ENCODE measurements around the gene POLR2E. TPM values are rescaled to one million over a fixed set of nuclear protein-coding genes. Genes with fewer than 3 reads are reported as not detected.

Gene POLR2E
- total RNA-seq, 1 donor from 2014 or later = 143 TPM

DNA sequence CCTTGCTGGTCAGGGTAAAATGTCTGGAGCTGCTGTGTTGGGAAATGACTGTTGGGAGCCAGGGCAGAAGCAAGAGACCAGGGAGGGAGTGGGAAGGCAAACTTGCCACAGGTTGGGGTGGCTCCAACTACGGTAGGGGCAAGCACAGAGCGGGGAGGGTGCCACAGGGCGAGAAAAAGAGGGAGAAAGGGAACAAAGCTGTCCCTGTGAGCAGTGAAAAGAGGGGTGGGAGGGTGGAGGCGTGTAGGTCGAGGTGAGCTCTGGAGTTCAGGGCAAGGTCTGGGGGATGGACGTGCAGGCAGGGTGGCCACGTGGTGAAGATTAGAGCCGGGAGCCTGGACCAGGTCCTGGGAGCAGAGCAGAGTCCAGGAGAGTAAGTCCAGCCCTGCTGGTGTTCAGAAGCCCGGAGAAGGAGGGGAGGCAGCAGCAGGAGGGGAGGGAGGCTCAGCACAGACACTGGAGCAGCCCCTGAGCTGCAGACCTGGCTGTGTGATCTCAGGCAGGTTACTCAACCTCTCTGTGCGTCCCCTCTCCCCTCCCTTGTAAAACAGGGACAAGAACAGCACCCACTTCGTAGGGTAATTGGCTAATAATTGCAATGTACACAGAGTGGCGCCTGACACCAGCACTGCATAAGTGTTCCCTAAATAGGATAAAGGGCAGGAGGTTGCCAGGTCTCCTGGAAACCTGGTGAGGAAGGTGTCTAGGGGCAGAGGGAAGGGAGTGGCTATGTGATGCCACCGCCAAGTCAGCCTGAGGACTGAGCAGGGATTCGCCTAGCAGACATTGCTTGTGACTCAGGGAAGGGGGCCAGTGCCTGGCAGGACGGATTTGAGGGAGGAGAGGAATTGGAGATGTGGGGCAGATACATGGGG is 3.2 kb upstream of the POLR2E start:
- DNase-seq (ENCODE audit: low spot score) (peak; percentile 95), ATAC-seq (peak; percentile 62)

DNA sequence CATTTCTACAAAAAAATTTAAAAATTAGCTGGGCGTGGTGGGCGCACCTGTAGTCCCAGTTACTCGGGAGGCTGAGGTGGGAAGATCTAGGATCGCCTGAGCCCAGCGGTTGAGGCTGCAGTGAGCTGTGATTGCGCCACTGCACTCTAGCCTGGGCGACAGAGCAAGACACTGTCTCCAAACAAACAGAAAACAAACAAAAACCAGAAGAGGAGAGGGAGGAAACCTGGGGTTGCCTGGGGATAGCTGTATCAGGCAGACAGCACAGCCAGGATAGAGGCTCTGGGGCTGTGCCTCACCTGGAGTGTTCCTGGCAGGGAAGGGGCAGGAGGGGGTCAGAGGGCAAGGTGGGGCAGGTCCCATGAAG is 2.6 kb upstream of the POLR2E start:
- ATAC-seq (peak; percentile 59), DNase-seq (ENCODE audit: low spot score) (peak; percentile 86)

- DNase-seq (ENCODE audit: low spot score) = no peak
Observed at GRCh38 chr19:1094655-1094977, 559 bp downstream of the POLR2E start.

DNA sequence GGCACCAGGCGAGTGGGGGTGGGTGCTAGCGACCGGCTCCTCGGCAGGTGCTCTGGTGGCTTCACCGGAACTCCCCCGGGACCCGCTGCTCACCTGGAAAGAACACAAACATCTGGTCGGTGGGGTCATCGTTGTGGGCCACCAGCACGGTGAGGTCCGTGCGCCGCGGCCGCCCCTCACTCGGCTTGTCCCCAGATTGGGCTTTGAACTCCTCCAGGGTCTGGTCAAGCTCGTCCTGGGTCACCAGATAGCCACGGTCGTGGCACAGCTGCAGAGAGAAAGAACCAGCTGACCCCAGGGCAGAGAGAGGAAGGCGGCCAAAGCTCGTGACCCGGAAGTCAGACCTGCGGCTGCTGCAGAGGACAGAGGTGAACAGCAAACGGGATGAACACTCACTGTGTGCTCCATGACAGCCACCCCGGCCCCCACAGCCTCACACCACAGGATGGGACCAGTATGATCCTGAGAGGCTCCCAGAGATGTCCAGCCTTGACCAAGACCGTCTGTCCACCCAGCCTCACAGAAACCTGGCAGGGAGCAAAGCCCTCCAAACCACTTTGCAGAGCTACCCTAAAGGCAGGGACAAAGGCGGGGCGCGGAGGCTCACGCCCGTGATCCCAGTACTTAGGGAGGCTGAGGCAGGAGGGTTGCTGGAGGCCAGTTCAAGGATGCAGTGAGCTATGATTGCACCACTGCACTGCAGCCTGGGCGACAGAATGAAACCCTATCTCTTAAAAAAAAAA is 1.2 kb downstream of the POLR2E start:
- DNase-seq (ENCODE audit: low spot score) = peak; percentile 87

More at GRCh38 chr19:1094655-1094977, 559 bp downstream of the POLR2E start:
- ATAC-seq = no peak

DNA sequence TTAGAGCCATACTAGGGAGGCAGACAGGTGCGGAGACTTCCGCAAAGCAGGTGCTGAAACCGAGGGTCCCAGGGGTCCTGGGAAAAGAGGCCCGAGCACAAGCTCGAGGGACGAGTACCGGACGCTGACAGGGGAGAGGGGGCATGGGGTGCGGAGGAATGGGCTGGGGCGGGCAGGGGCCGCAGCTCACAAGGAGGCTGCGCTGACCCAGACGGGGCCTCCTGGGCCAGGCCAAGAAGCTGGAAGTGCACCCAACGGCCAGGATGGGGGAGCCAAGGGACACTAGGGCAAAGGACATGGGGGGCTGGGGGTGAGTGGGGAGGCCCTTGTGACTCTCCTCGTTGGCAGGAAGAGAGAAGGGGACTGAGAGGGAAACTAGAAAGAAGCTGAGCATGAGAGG is 1.8 kb downstream of the POLR2E start:
- DNase-seq (ENCODE audit: low spot score) = no peak

More for the DNA sequence above, 1.2 kb downstream of the POLR2E start:
- ATAC-seq = peak; percentile 49

DNA sequence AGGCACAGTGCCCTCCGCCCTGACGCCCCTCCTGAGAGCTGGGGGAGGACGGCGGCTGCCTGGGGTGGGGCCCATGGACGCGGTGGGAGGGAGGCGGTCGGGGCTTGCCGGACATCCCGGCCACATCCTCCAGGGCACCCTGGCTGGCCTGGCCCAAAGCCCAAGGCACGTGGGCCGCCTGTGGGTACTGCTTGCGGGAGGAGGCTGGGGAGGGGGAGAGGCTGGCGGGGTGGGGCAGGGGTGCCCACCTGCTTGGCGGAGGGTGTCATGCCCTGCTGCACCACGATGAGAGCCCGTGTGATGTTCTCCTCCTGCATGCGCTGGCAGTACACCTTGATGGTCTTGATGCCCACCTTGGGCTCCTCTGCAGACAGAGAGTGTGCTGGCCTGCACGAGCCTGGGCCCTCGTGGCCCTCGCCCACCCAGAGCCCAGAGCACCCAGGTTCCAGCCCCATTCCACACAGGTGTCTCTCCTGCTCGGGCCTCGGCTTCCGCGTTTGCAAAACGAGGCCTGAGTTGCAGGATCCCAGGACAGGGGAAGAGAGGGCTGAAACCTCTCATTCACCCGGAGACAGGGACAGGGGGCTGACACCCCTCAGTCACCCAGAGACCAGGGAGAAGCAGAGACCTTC is 3.5 kb downstream of the POLR2E start:
- DNase-seq (ENCODE audit: low spot score) = no peak
- no peak for ATAC-seq

More for the DNA sequence above, 1.8 kb downstream of the POLR2E start:
- ATAC-seq = no peak

- DNase-seq (ENCODE audit: low spot score) = no peak
Observed at GRCh38 chr19:1090731-1091543, 4.2 kb downstream of the POLR2E start.

DNA sequence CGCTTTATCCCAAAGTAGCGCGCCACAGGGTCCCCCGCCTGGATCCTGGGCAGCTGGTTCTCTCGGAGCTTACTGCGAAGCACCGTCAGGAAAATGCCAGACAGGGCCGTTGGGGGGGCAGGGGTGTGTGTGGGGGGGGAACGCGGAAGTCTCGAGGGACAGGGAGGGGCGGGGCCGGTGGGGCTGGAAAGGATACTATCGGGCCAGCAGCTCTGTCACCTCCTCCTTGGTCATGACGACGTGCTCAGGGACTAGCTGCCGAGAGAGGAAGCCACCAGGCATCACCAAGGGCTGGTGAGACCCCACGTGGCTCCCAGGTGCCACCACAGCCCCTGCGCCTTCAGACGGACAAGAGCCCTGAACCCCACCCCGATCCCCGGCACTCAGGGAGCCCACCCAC is 5.3 kb downstream of the POLR2E start:
- no peak for ATAC-seq
- no peak for DNase-seq (ENCODE audit: low spot score)

More at GRCh38 chr19:1090731-1091543, 4.2 kb downstream of the POLR2E start:
- no peak for ATAC-seq

DNA sequence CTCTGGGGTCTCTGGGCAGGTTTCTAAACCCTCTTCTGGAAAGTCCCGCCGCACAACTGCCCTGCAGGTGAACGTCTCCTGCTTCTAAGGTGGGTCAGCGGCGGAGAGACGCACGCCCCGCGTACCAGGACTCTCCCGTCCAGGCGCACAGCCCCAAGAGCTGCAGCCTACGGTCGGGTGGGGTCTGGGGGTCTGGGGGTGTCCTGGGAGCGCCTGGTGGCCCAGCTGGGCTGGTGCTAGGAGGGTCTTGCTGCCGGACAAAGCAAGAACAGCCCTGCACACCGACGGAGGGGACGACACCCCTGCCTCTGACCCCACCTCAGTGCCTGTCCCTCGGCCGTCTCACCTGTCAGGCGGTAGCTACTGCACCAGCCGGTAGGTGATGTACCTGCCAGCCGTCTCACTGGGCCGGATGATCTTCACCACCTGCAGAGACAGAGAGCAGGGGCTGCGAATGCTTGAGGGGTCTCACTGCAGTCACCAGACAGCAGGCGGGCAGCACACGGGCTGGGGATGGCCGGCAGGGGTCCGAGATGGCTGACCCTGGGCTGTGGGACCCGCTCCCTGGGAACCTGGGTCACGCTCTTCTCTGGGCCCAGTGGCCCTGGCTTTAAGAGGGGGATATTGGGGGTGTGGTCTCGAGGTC is 5.9 kb downstream of the POLR2E start:
- ATAC-seq (no peak), DNase-seq (ENCODE audit: low spot score) (no peak)

DNA sequence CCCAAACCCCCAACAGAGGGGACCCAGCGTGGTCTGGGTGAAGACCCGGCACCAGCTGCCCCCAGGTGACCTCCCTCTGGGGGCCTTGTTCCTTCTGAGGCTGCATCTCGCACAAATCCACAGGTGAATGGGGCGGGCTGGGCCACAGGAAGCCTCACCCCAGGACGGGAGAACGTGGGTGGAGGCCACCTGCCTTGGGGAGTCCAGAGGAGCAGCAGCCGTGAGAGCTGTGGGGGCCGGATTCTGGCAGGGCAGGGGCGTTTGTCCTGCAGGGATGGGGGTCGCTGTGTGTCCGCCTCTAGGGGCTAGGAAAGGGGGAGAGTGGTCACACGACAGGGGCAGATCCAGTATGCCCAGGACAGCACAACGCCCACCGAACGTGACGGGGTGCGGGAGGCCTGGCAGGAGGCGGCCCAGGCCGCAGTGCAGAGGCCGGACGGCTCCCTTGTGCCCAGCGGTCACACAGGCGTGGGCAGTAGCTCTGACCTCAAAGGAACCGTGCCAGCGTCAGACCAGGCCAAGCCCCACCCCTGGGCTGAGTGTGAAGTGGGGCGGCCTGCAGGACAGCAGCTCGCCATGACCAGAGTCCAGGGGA is 6.7 kb downstream of the POLR2E start:
- DNase-seq (ENCODE audit: low spot score) = no peak
- ATAC-seq = peak; percentile 41

GRCh38 chr19:1087813-1088415 is 7.3 kb downstream of the POLR2E start:
- no peak for DNase-seq (ENCODE audit: low spot score)

DNA sequence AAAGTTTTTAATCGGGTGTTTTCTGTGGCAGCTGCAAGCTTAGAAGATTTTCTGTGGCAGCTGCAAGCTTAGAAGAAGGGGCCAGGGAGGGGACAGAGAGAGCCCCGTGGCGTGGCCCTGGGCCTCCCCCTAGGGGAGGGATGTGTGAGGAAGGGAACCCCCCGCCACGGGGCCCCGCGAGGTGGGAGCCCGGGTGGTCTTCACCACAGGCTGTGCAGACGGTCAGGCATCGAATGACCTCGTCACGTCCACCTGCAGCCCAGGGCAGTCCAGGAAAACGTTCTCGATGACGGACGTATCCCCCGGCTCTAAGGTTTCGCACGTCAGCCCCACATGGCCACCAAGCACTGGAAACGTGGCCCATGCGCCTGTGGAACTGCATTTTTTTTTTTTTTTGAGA is 8.6 kb downstream of the POLR2E start:
- ATAC-seq (no peak), DNase-seq (ENCODE audit: low spot score) (no peak)

More at GRCh38 chr19:1087813-1088415, 7.3 kb downstream of the POLR2E start:
- peak; percentile 7 for ATAC-seq

GRCh38 chr19:1085676-1086442 is 9.3 kb downstream of the POLR2E start:
- no peak for DNase-seq (ENCODE audit: low spot score)

GRCh38 chr19:1085053-1085658 is 10.0 kb downstream of the POLR2E start:
- no peak for DNase-seq (ENCODE audit: low spot score)
- ATAC-seq = no peak

More at GRCh38 chr19:1085676-1086442, 9.3 kb downstream of the POLR2E start:
- no peak for ATAC-seq

DNA sequence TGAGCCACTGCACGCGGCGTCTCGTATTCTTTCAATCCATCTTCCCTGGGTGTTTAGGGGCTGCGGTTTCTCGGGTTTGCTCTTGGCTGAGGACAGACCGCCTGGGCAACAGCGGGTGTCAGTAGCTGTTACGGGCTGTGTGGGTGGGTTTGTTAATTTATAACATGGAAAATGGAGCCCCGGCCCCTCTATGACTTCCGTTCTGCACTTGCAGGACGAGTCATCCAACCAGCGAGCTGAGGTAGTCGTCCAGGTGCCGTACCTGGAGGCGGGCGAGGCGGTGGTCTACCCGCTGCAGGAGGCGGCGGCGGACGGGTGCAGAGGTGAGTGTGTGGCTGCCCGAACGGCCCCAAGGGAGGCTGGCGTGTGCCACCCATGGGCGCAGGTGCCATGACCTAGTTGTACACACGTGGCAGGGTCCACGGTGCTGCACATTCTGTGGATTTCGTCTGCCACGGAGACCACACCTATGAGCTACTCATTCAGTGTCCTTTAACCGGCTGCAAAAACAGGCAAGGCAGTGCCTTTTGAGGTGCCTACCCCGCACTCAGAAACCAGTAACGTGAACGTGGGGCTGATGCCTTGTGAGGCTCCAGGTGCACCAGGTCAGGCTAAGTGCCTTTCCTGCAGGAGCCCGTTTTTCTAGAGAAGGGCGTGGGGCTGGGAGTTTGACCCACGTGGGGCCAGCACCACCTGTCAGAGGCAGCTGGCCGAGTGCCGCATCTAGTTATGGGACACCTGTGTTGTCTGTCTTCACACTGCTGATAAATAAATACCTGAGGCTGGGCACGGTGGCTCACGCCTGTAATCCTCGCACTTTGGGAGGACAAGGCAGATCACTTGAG is 10.9 kb downstream of the POLR2E start:
- ATAC-seq = no peak
- DNase-seq (ENCODE audit: low spot score) = no peak

DNA sequence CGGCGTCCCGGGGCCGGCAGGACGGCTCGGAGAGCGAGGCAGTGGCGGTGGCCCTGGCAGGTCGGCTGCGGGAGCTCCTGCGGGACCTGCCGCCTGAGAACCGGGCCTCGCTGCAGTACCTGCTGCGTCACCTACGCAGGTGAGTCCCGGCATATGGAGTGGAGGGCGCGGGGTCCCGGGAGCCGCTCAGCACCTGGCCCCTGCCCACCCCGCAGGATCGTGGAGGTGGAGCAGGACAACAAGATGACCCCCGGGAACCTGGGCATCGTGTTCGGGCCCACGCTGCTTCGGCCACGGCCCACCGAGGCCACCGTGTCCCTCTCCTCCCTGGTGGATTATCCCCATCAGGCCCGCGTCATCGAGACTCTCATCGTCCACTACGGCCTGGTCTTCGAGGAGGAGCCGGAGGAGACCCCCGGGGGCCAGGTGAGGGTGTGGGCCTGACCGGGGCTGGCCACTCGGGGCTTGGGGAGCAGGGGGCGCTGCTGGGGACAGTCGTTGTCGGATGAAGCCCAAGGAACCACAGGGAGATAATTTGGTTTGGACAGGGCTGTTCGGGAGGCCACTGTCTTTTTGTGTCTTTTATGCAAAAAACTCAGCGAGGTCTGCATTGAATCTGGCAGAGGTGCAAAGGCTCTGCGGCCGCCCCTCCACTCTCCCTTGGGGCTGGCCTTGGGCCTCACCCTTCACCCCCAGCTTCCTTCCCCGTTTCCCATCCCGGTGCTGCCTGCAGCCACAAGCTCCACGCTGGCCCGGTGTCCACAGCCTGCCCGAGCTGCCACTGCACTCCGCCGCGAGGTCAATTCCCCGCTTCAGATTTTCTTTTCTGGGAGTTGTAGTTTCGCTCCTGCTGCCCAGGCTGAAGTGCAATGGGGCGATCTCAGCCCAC is 12.0 kb downstream of the POLR2E start:
- ATAC-seq (no peak), DNase-seq (ENCODE audit: low spot score) (no peak)

Measured in left lobe of liver (tissue), 2 donors.